Astrocyte of the cerebellum (primary cell): ENCODE measurements around the gene ALPP.
A peak's percentile ranks its signal among the peaks of the same experiment; 100 is the strongest.
"Not testable (repeated sequence)": the region's sequence is repeated elsewhere in the genome, so short reads cannot be mapped to it uniquely, and the experiment has no call there.

ENCODE experiments used
- DNase-seq: peaks from one replicate; pipeline ENCODE4 v3.0.0-alpha.2; 2011; ENCODE audit warnings: low read depth
- H3K4me3 ChIP-seq: 2 replicates; pipeline ENCODE4 v1.5.1; 2011; ENCODE audit warnings: mild to moderate bottlenecking, low read depth, low read length, moderate library complexity
- in situ Hi-C: cut with HindIII; loops from 2 replicates; pipeline ENCODE4 v1.10.0; 2017; ENCODE audit warnings: low sequenced_read_pairs
- TF ChIP-seq, protein P1 (sequence below): IDR thresholded peaks from 2 replicates; pipeline ENCODE4 v1.5.1; 2012; ENCODE audit warnings: low read length, low read depth, moderate library complexity, mild to moderate bottlenecking; ENCODE audit errors: missing control alignments

Gene ALPP

GRCh38 chr2:232335206-232335858, 43.2 kb upstream of the ALPP start:
- H3K4me3 ChIP-seq, DNase-seq, in situ Hi-C loops: not testable (repeated sequence)
- TF ChIP-seq, protein P1, sequence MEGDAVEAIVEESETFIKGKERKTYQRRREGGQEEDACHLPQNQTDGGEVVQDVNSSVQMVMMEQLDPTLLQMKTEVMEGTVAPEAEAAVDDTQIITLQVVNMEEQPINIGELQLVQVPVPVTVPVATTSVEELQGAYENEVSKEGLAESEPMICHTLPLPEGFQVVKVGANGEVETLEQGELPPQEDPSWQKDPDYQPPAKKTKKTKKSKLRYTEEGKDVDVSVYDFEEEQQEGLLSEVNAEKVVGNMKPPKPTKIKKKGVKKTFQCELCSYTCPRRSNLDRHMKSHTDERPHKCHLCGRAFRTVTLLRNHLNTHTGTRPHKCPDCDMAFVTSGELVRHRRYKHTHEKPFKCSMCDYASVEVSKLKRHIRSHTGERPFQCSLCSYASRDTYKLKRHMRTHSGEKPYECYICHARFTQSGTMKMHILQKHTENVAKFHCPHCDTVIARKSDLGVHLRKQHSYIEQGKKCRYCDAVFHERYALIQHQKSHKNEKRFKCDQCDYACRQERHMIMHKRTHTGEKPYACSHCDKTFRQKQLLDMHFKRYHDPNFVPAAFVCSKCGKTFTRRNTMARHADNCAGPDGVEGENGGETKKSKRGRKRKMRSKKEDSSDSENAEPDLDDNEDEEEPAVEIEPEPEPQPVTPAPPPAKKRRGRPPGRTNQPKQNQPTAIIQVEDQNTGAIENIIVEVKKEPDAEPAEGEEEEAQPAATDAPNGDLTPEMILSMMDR = peak; percentile 57

DNA sequence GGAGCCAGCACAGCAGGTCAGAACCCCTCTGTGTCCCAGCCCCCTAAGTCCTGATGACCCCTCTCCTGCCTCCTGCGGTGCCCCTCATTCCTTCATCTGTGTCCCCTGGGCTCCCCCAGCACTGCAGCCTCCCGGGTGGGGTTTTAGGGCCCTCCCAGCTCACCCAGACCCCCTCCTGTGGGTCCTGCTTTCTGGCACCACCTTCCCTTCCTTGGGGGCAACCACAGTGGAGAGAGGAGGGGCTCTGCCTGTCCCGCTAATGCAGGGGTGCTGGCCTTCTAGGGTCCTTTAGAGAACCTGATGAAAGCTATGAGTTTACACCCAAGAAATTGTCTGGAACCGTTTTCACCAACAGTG, 42.7 kb upstream of the ALPP start:
- in situ Hi-C loops = no loop called here
- TF ChIP-seq, protein P1 = no peak
- no peak overlapping the region for H3K4me3 ChIP-seq
- no peak for DNase-seq

DNA sequence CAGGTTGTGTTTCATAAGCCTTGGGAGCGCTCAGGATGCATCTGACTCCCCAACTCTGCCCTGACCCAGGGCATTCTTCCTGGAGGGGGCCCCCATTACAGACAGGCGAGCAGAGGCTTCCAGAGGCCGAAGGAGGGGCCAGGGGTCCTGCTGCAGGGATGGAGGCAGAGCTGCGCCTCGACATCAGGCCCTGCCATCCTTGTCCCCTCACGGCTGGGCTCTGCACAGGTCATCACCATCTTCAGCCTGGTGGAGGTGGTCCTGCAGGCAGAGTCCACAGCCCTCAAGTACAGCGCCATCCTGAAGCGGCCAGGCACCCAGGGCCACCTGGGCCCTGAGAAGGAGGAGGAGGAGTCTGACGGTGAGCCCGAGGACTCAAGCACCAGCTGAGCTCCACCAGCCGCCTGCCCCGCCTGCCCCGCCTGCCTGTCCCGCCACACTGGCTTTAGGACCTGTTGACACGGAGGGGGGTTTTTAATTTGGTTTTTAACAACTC, 42.3 kb upstream of the ALPP start:
- no peak overlapping the region for H3K4me3 ChIP-seq
- TF ChIP-seq, protein P1 = no peak
- DNase-seq = no peak
- in situ Hi-C loops = no loop called here

DNA sequence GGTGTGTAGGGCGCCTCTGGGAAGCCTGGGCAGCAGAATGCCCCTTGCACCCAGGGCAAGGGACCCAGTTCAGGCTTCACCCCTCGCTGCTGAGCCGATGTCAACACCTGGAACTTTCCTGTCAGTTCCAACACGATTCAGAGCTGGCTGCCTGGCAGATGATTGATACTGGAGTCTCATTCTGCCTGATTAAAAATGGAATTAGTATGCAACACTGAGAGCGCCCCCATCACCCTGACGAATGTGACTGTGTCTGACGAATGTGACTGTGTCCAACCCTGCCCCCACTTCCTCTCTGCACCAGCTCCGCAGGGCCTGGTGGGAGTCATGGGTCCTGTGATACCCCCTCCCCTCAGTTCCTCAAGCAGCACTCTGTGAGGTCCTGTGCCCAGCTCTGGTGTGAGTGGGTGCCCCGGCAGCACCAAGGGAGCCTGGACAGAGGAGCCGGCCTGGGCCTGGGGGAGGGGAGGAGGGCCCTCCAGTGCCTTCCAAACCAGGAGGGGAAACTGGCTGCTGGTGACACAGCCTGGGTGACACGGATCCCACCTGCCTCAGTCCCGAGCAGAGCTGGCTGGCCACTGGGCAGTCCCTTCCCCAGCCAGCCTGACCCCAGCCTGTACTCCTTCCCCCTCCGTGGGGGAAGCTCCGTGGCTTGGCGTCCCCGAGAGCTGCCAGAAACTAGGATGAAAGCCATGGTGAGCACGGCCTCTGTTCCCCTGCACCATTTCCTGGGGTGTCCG, 41.4 kb upstream of the ALPP start:
- no peak overlapping the region for H3K4me3 ChIP-seq
- in situ Hi-C loops = no loop called here
- TF ChIP-seq, protein P1 = no peak
- DNase-seq = no peak

DNA sequence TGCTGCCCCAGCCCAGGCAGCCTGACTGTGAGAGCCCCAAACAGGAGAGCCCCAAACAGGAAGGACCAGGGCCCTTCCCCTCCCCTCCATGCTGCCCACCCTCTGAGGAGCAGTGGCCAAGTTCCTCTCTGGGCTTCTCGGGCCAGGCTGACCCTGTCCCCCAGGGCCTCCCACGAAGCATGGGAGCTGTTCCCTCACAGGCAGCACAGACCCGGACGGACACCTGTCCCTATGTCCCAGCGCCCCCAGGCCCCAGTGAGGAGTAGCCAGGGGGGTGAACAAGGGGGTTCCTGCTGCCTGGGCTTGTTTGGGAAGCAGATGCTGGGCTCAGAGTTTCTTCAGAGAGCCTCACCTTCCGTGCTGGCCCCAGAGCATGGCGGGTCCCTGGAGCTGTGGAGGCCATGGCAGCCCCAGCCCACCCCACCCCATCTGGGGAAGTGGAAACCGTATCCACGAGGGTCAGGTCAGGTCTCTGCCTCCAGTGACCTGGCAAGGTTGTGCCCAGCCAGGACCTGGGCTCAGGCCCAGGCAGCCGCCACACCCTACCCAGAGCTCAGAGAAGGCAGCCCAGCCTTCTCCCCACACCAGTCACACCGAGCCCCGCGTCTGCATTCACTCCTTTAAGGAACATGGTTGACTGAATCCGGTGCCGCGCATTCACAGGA, 40.3 kb upstream of the ALPP start:
- H3K4me3 ChIP-seq, in situ Hi-C loops, DNase-seq: not testable (repeated sequence)

GRCh38 chr2:232338759-232339106, 39.8 kb upstream of the ALPP start:
- in situ Hi-C loops = no loop called here
- H3K4me3 ChIP-seq = no peak overlapping the region
- TF ChIP-seq, protein P1 = no peak
- no peak for DNase-seq
